GM12878 (cell line): ENCODE results near the gene HEMK1. TPM values are rescaled to one million over a fixed set of nuclear protein-coding genes. Genes with fewer than 3 reads are reported as not detected.

ENCODE experiments used
- CBX3 ChIP-seq: fragments of 200-600 bp; sonication (generic); IDR thresholded peaks from 2 replicates; pipeline ENCODE4 v1.6.1; 2016; ENCODE audit warnings: low read depth, borderline replicate concordance
- HDAC2 ChIP-seq: fragments of 200-600 bp; sonication (generic); IDR thresholded peaks from 2 replicates; pipeline ENCODE4 v1.6.1; 2017
- IKZF1 ChIP-seq: fragments of 450-650 bp; conservative IDR thresholded peaks from 2 replicates; pipeline ENCODE4 v1.6.1; 2017; ENCODE audit warnings: antibody characterized with exemption, mild to moderate bottlenecking
- JUNB ChIP-seq: IDR thresholded peaks from 2 replicates; pipeline ENCODE4 v1.6.1; 2016; ENCODE audit warnings: antibody characterized with exemption, mild to moderate bottlenecking
- LARP7 ChIP-seq: fragments of 450-650 bp; IDR thresholded peaks from 2 replicates; pipeline ENCODE4 v1.6.1; 2017; ENCODE audit warnings: mild to moderate bottlenecking
- MEF2A ChIP-seq: IDR thresholded peaks from 2 replicates; pipeline ENCODE4 v1.6.1; 2011; ENCODE audit warnings: low read depth, mild to moderate bottlenecking, low read length, moderate library complexity; ENCODE audit not compliant: insufficient read depth
- MTA2 ChIP-seq: fragments of 450-650 bp; IDR thresholded peaks from 2 replicates; pipeline ENCODE4 v1.6.1; 2016; ENCODE audit warnings: low read depth, mild to moderate bottlenecking, moderate library complexity
- NR2F1 ChIP-seq: fragments of 450-650 bp; conservative IDR thresholded peaks from 2 replicates; pipeline ENCODE4 v1.6.1; 2017; ENCODE audit warnings: mild to moderate bottlenecking
- POLR2AphosphoS2 ChIP-seq: IDR thresholded peaks from 2 replicates; pipeline ENCODE4 v1.6.1; 2011; ENCODE audit warnings: low read depth, mild to moderate bottlenecking, low read length, improper control_type of control experiment, moderate library complexity
- RAD21 ChIP-seq: IDR thresholded peaks from 2 replicates; pipeline ENCODE4 v1.6.1; 2011; ENCODE audit warnings: mild to moderate bottlenecking, low read depth, low read length, moderate library complexity; ENCODE audit not compliant: insufficient read depth
- RELA ChIP-seq: fragments of 450-650 bp; IDR thresholded peaks from 2 replicates; pipeline ENCODE4 v1.8.0; 2014; ENCODE audit warnings: borderline replicate concordance; ENCODE audit not compliant: partially characterized antibody
- polyA plus RNA-seq, 11 experiments: library from polyadenylated mRNA; depleted of rRNA in 4 of 11; unstranded in 6 of 11; stranded (reverse) in 5 of 11; fragments of >200 nt; fragmentation: Nextera tagmentation in 4 of 11; fragmentation: Illumina TruSeq in 1 of 11; extraction: Ambion mirVana in 4 of 11; extraction: Trizol in 1 of 11; gene quantifications; 1 replicate in 1 of 11; 2 replicates in 10 of 11; pipeline versions ENCODE4 v1.2.1 to v1.2.3, GENCODE V29; 2011 to 2016; ENCODE audit warnings: inconsistent platforms in 2 of 11, missing spikeins in 2 of 11, low read depth in 1 of 11
- total RNA-seq, 4 experiments: library from RNA; depleted of rRNA in 3 of 4; stranded (reverse); fragments of >200 nt in 3 of 4; fragmentation: Illumina TruSeq in 1 of 4; extraction: Trizol in 1 of 4; gene quantifications; 2 replicates each; pipeline versions ENCODE4 v1.2.1 to v1.2.3, GENCODE V29; 2013 to 2021
- TF ChIP-seq, protein P1 (sequence below): fragments of 150-350 bp; IDR thresholded peaks from 2 replicates; pipeline ENCODE4 v1.6.1; 2016; ENCODE audit warnings: low read depth, low read length
- TF ChIP-seq, protein P2 (sequence below): fragments of 450-650 bp; IDR thresholded peaks from 2 replicates; pipeline ENCODE4 v1.6.1; 2017; ENCODE audit warnings: borderline replicate concordance
- TF ChIP-seq, protein P3 (sequence below), 3 experiments: IDR thresholded peaks in 2 of 3; conservative IDR thresholded peaks in 1 of 3; 2 replicates each; pipeline ENCODE4 v1.5.1; 2011; ENCODE audit warnings: low read depth in 3 of 3, low read length in 3 of 3, mild to moderate bottlenecking in 3 of 3, control low read depth in 2 of 3, moderate library complexity in 2 of 3, inconsistent platforms in 1 of 3, mixed read lengths in 1 of 3; ENCODE audit not compliant: control insufficient read depth in 2 of 3, insufficient read depth in 1 of 3; ENCODE audit errors: extremely low read depth in 1 of 3
- TF ChIP-seq, protein P4 (sequence below): fragments of 450-650 bp; formaldehyde crosslinking; IDR thresholded peaks from 2 replicates; pipeline ENCODE4 v1.4.0; 2022; ENCODE audit warnings: mild to moderate bottlenecking, moderate library complexity

The HEMK1 gene
- total and polyA plus RNA-seq, 10 of the 15 experiments (the other 5 are each of a cell fraction or from before 2014, with no cell fraction given) = 2.8 to 19.0 (median 12.0) TPM

DNA sequence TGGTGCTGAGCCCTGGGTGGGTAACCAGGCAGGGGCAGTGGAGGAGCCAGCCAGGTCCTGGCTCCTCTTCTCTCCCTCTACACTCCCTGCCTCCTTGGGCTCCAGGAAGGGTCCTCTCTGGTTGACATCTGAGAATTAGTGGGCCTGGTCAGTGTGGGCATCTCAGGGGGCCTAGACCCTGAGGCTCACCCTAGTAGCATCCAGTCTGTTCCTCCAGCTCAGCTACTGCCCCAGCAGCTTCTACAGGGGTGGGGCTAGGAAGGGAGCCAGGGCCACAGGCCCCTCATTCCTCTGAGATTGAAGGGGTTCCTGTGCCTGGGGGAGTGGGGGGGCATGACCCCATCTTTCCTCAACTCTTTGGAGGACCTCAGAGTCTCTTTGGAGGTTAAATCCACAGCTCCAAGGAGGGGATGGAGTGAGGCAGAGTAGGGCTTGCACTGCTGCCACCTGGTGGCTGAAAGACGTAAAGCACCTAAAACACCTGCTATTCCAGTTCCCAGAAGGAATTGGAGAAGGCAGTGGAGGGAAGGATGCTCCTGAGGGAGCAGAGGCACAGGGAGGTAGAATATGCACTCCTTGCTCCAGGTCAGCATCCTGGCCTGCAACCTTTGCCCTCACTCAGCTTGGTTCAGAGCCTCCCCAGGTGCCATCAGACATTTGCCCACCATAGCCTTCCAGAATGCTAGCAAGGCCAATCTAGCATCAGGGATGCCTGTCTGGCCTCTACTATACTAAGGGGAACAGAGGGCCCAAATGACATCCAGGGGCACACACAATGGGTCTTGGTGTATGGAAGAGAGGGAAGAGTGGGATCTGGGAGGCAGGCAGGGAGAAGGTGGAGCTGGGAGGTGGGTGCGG, 26.9 kb upstream of the HEMK1 start (continued):
- TF ChIP-seq, protein P1, sequence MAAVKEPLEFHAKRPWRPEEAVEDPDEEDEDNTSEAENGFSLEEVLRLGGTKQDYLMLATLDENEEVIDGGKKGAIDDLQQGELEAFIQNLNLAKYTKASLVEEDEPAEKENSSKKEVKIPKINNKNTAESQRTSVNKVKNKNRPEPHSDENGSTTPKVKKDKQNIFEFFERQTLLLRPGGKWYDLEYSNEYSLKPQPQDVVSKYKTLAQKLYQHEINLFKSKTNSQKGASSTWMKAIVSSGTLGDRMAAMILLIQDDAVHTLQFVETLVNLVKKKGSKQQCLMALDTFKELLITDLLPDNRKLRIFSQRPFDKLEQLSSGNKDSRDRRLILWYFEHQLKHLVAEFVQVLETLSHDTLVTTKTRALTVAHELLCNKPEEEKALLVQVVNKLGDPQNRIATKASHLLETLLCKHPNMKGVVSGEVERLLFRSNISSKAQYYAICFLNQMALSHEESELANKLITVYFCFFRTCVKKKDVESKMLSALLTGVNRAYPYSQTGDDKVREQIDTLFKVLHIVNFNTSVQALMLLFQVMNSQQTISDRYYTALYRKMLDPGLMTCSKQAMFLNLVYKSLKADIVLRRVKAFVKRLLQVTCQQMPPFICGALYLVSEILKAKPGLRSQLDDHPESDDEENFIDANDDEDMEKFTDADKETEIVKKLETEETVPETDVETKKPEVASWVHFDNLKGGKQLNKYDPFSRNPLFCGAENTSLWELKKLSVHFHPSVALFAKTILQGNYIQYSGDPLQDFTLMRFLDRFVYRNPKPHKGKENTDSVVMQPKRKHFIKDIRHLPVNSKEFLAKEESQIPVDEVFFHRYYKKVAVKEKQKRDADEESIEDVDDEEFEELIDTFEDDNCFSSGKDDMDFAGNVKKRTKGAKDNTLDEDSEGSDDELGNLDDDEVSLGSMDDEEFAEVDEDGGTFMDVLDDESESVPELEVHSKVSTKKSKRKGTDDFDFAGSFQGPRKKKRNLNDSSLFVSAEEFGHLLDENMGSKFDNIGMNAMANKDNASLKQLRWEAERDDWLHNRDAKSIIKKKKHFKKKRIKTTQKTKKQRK = no peak
- TF ChIP-seq NR2F1 (no peak), HDAC2 (no peak), CBX3 (no peak), JUNB (no peak), LARP7 (no peak), RELA (no peak), IKZF1 (peak; percentile 48), MTA2 (no peak), RAD21 (peak; percentile 54), MEF2A (no peak), POLR2AphosphoS2 (no peak)
- TF ChIP-seq, protein P2, sequence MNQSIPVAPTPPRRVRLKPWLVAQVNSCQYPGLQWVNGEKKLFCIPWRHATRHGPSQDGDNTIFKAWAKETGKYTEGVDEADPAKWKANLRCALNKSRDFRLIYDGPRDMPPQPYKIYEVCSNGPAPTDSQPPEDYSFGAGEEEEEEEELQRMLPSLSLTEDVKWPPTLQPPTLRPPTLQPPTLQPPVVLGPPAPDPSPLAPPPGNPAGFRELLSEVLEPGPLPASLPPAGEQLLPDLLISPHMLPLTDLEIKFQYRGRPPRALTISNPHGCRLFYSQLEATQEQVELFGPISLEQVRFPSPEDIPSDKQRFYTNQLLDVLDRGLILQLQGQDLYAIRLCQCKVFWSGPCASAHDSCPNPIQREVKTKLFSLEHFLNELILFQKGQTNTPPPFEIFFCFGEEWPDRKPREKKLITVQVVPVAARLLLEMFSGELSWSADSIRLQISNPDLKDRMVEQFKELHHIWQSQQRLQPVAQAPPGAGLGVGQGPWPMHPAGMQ = no peak
- TF ChIP-seq, protein P3, sequence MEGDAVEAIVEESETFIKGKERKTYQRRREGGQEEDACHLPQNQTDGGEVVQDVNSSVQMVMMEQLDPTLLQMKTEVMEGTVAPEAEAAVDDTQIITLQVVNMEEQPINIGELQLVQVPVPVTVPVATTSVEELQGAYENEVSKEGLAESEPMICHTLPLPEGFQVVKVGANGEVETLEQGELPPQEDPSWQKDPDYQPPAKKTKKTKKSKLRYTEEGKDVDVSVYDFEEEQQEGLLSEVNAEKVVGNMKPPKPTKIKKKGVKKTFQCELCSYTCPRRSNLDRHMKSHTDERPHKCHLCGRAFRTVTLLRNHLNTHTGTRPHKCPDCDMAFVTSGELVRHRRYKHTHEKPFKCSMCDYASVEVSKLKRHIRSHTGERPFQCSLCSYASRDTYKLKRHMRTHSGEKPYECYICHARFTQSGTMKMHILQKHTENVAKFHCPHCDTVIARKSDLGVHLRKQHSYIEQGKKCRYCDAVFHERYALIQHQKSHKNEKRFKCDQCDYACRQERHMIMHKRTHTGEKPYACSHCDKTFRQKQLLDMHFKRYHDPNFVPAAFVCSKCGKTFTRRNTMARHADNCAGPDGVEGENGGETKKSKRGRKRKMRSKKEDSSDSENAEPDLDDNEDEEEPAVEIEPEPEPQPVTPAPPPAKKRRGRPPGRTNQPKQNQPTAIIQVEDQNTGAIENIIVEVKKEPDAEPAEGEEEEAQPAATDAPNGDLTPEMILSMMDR (IDR thresholded peaks at IDR 0.05 in 2 of 3, conservative IDR thresholded peaks at IDR 0.05 in 1 of 3; ENCODE audit: control insufficient read depth in 2 of 3, extremely low read depth in 1 of 3, insufficient read depth in 1 of 3, low read depth in 3 of 3, low read length in 3 of 3) = peak; percentile 86 to 90 (median 86)
- TF ChIP-seq, protein P4, sequence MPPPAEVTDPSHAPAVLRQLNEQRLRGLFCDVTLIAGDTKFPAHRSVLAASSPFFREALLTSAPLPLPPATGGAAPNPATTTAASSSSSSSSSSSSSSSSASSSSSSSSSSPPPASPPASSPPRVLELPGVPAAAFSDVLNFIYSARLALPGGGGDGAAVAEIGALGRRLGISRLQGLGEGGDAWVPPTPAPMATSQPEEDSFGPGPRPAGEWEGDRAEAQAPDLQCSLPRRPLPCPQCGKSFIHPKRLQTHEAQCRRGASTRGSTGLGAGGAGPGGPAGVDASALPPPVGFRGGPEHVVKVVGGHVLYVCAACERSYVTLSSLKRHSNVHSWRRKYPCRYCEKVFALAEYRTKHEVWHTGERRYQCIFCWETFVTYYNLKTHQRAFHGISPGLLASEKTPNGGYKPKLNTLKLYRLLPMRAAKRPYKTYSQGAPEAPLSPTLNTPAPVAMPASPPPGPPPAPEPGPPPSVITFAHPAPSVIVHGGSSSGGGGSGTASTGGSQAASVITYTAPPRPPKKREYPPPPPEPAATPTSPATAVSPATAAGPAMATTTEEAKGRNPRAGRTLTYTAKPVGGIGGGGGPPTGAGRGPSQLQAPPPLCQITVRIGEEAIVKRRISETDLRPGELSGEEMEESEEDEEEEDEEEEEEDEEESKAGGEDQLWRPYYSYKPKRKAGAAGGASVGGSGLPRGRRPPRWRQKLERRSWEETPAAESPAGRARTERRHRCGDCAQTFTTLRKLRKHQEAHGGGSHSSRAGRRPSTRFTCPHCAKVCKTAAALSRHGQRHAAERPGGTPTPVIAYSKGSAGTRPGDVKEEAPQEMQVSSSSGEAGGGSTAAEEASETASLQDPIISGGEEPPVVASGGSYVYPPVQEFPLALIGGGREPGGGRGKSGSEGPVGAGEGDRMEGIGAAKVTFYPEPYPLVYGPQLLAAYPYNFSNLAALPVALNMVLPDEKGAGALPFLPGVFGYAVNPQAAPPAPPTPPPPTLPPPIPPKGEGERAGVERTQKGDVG (CRISPR knock-in tag) = no peak
